ENCODE data around the gene AZIN2.
"Not testable (repeated sequence)": the region's sequence is repeated elsewhere in the genome, so short reads cannot be mapped to it uniquely, and the experiment has no call there.

AZIN2 gene

GRCh38 chr1:33041026-33041425, 39.9 kb upstream of the AZIN2 start:
- TF ChIP-seq, protein P1, sequence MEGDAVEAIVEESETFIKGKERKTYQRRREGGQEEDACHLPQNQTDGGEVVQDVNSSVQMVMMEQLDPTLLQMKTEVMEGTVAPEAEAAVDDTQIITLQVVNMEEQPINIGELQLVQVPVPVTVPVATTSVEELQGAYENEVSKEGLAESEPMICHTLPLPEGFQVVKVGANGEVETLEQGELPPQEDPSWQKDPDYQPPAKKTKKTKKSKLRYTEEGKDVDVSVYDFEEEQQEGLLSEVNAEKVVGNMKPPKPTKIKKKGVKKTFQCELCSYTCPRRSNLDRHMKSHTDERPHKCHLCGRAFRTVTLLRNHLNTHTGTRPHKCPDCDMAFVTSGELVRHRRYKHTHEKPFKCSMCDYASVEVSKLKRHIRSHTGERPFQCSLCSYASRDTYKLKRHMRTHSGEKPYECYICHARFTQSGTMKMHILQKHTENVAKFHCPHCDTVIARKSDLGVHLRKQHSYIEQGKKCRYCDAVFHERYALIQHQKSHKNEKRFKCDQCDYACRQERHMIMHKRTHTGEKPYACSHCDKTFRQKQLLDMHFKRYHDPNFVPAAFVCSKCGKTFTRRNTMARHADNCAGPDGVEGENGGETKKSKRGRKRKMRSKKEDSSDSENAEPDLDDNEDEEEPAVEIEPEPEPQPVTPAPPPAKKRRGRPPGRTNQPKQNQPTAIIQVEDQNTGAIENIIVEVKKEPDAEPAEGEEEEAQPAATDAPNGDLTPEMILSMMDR (conservative IDR thresholded peaks at IDR 0.05; ENCODE audit: low read depth, low read length), result no peak
- no peak overlapping the region for H3K4me3 ChIP-seq (ENCODE audit: low read depth, low read length)
- DNase-seq (ENCODE audit: low read depth), result no peak

GRCh38 chr1:33042831-33043230, 38.1 kb upstream of the AZIN2 start:
- TF ChIP-seq, protein P1 (conservative IDR thresholded peaks at IDR 0.05; ENCODE audit: low read depth, low read length), result no peak
- no peak for DNase-seq (ENCODE audit: low read depth)
- H3K4me3 ChIP-seq (ENCODE audit: low read depth, low read length), result no peak overlapping the region

DNA sequence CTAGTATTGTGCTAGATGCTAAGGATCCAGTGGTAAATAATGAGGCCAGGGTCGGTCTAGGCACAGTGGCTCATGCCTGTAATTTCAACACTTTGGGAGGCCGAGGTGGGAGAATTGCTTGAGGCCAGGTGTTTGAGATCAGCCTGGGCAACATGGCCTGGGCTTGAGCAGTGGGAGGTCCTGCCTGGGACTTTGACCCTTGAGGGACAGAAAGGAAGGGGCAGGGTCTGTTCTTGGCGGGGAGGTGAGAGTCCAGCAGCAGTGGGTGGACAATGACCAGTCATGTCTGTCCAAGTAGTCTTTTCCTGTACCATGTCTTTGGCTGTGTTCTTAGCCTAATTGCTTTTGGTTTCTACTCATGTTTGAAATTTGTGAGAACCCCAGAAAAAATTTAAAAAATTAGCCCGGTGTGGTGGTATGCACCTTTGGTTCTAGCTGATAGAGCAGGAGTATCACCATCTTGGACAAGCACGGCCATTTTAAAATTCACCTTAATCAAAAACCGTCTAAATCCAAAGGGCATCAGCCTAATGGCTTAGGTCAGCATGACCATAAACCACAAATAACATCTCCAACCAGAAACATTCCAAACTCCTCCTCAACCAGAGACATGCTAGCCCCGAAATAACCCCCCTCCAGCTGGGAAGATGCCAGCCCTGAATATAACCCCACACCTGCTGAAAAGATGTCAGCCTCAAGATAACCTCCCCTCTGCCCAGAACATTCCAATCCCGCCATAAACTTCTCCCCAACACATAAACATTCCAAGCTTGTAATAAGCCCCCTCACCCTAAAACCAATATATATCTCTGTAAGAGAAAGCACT, 37.5 kb upstream of the AZIN2 start:
- H3K4me3 ChIP-seq (ENCODE audit: low read depth, low read length), result no peak overlapping the region
- TF ChIP-seq, protein P1 (conservative IDR thresholded peaks at IDR 0.05; ENCODE audit: low read depth, low read length), result no peak
- DNase-seq (ENCODE audit: low read depth), result peak; percentile 53

GRCh38 chr1:33045246-33045645, 35.7 kb upstream of the AZIN2 start:
- TF ChIP-seq, protein P1 (conservative IDR thresholded peaks at IDR 0.05; ENCODE audit: low read depth, low read length), result no peak
- peak; percentile 34 for DNase-seq (ENCODE audit: low read depth)
- no peak overlapping the region for H3K4me3 ChIP-seq (ENCODE audit: low read depth, low read length)

- no peak overlapping the region for H3K4me3 ChIP-seq (ENCODE audit: low read depth, low read length)
- TF ChIP-seq, protein P1 (conservative IDR thresholded peaks at IDR 0.05; ENCODE audit: low read depth, low read length), result no peak
- peak; percentile 46 for DNase-seq (ENCODE audit: low read depth)
These were observed 35.1 kb upstream of the AZIN2 start for GRCh38 chr1:33045814-33046213.

- DNase-seq (ENCODE audit: low read depth); H3K4me3 ChIP-seq (ENCODE audit: low read depth, low read length): not testable (repeated sequence)
These were observed 34.7 kb upstream of the AZIN2 start for GRCh38 chr1:33046234-33046633.

- TF ChIP-seq, protein P1 (conservative IDR thresholded peaks at IDR 0.05; ENCODE audit: low read depth, low read length), result no peak
- no peak overlapping the region for H3K4me3 ChIP-seq (ENCODE audit: low read depth, low read length)
These were observed 33.7 kb upstream of the AZIN2 start for GRCh38 chr1:33047290-33047689.

More at GRCh38 chr1:33047290-33047689, 33.7 kb upstream of the AZIN2 start:
- DNase-seq (ENCODE audit: low read depth), result no peak
